ENCODE data around the gene FCRL1.

DNA sequence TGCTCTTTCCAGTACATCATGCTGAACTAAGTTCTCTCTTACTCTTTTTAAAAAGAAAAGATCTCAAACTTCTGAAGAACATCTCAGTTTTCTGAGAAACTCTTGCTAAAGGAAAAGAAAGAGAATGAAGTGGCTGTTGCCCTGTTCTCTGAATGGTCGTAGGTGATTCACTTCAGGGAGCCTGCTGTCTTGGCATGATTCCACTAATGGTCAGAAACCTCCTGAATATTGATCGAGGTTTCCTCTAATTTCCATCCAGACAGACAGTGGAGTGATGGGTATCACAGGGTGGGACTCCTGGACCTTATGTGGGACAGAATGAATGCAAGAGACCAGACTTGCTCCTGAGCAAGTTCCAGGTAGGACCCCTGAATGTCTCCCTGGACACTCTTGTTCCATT, 45.5 kb downstream of the FCRL1 start:
- TF ChIP-seq, protein P1, sequence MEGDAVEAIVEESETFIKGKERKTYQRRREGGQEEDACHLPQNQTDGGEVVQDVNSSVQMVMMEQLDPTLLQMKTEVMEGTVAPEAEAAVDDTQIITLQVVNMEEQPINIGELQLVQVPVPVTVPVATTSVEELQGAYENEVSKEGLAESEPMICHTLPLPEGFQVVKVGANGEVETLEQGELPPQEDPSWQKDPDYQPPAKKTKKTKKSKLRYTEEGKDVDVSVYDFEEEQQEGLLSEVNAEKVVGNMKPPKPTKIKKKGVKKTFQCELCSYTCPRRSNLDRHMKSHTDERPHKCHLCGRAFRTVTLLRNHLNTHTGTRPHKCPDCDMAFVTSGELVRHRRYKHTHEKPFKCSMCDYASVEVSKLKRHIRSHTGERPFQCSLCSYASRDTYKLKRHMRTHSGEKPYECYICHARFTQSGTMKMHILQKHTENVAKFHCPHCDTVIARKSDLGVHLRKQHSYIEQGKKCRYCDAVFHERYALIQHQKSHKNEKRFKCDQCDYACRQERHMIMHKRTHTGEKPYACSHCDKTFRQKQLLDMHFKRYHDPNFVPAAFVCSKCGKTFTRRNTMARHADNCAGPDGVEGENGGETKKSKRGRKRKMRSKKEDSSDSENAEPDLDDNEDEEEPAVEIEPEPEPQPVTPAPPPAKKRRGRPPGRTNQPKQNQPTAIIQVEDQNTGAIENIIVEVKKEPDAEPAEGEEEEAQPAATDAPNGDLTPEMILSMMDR (IDR thresholded peaks at IDR 0.05): no peak
- TF ChIP-seq, protein P2, sequence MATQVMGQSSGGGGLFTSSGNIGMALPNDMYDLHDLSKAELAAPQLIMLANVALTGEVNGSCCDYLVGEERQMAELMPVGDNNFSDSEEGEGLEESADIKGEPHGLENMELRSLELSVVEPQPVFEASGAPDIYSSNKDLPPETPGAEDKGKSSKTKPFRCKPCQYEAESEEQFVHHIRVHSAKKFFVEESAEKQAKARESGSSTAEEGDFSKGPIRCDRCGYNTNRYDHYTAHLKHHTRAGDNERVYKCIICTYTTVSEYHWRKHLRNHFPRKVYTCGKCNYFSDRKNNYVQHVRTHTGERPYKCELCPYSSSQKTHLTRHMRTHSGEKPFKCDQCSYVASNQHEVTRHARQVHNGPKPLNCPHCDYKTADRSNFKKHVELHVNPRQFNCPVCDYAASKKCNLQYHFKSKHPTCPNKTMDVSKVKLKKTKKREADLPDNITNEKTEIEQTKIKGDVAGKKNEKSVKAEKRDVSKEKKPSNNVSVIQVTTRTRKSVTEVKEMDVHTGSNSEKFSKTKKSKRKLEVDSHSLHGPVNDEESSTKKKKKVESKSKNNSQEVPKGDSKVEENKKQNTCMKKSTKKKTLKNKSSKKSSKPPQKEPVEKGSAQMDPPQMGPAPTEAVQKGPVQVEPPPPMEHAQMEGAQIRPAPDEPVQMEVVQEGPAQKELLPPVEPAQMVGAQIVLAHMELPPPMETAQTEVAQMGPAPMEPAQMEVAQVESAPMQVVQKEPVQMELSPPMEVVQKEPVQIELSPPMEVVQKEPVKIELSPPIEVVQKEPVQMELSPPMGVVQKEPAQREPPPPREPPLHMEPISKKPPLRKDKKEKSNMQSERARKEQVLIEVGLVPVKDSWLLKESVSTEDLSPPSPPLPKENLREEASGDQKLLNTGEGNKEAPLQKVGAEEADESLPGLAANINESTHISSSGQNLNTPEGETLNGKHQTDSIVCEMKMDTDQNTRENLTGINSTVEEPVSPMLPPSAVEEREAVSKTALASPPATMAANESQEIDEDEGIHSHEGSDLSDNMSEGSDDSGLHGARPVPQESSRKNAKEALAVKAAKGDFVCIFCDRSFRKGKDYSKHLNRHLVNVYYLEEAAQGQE (IDR thresholded peaks at IDR 0.05; ENCODE audit: insufficient read depth in 1 of 2, low read depth in 2 of 2, low read length in 1 of 2): no peak
- TF ChIP-seq POLR2AphosphoS5 (IDR thresholded peaks at IDR 0.05; ENCODE audit: low read depth, low read length): no peak
- no peak for TF ChIP-seq SIN3A (IDR thresholded peaks at IDR 0.05; ENCODE audit: borderline replicate concordance, insufficient read depth, low read depth, low read length)

Measured in Panc1 (cell line).